HG03432 (cell line): ENCODE results near the gene SLC12A3.
"Not testable (repeated sequence)": the region's sequence is repeated elsewhere in the genome, so short reads cannot be mapped to it uniquely, and the experiment has no call there.

Experiments
- ATAC-seq: cut with Tn5 transposase; IDR thresholded peaks from one replicate; pipeline ENCODE4 v1.9.1; 2021; ENCODE audit warnings: mild to moderate bottlenecking, moderate library complexity; ENCODE audit not compliant: unreplicated experiment

SLC12A3 gene

DNA sequence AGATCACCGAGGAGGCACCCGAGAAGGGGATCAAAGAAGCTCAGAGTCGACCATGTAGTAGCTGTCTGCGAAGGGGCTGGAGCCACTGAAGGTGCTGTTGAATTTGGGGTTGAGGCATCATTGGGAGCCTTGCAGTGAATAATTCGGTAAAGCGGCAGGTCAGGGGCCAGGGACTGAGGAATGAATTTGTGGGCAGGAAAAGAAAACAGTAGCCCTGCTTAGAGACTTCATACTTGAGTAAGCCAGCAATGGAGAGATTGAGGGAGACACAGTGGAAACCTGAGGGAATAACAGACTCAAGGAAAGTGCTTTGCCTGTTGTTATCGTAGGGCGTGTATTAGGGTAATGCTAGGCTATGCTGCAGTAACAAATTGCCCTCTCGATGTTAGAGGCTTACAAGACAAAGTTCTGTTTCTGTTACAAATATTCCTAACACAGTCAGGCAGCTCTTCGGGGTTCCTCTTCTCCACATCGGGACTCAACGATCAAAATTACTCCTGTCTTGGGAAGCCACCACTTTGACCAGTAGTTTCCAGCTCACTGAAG, 53.5 kb downstream of the SLC12A3 start:
- no peak for ATAC-seq

GRCh38 chr16:56919099-56919800, 54.2 kb downstream of the SLC12A3 start:
- ATAC-seq: no peak

DNA sequence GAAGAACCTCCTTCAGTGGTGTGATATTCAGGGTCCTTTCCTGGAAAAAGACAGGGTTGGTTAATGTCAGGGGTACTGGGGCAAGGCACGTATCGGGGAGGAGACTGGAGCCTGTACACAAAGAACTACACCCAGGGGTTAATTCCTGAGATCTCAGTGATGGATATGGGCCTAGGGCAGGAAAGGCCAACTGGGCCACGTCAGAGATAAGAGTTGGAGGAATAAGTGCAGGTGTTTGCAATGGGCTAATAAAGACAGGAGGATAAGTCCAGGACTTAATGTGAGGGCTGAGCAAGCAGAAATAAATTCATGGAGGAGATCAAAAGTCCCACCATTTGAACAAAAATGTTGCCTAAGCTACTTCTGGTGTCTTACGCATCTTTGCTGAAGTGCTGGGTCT, 56.6 kb downstream of the SLC12A3 start:
- ATAC-seq: no peak

DNA sequence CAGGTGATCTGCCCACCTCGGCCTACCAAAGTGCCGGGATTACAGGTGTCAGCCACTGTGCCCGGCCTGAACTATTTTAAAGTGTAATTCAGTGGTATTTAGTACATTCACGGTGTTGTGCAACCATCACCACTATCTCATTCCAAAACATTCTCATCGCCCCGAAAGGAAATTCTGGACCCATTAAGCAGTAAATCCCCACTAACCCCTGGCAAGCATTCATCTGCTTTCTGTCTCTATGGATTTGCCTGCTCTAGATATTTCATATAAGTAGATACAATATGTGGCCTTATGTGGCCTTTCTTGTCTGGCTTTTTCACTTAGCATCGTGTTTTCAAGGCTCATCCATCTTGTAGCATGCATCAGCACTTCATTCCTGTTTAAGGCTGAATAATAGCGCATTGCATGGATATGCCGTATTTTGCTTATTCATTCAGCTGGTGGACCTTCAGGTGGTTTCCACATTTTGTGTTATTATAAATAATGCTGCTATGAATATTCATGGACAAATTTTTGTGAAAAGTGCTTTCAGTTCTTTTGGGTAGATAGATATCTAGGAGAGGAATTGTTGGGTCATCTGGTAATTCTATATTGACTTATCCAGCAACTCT, 58.6 kb downstream of the SLC12A3 start:
- ATAC-seq: no peak

DNA sequence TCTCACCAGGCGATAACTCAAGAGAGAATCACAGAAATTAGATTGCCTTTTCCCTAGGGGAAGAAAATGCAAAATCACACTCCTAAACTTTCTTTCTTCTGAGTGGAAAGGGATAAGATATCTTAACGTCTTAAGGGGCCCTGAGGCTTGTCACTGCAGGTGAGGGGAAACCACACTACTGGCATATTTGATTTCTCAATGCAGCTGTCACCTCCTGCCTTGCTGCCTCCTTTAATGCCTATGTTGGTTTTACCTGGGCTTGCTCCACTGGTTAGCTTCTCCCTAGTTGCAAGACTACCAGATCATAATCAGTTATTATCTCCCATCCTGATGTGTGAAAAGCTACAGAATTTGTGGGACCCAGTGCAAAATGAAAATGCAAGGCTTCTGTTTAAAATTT, 62.5 kb downstream of the SLC12A3 start:
- no peak for ATAC-seq

DNA sequence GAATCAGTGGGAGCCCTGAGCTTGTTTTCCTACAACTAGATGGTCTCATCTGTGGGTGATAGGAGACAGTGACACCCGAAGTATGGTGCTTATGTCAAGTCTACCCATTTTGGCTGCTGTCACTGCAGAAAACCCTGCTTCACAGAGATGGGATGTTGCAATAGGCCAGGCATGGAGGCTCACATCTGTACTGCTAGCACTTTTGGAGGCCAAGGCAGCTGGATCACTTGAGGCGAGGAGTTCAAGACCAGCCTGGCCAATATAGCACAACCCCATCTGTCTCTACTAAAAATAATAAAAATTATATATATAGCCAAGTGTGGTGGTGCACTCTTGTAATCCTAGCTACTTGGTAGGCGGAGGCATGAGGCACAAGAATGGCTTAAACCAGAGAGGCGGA, 64.6 kb downstream of the SLC12A3 start:
- no peak for ATAC-seq

- no peak for ATAC-seq
Measured at GRCh38 chr16:56930486-56931270, 65.7 kb downstream of the SLC12A3 start.

- ATAC-seq: peak; percentile 41
Measured at GRCh38 chr16:56931271-56931891, 66.4 kb downstream of the SLC12A3 start.

- peak; percentile 88 for ATAC-seq
Measured at GRCh38 chr16:56931892-56932720, 67.1 kb downstream of the SLC12A3 start, which contains the start of gene HERPUD1. HERPUD1 (plus strand) TSS chr16:56932142; CDS start chr16:56932245, 103 bp downstream.

GRCh38 chr16:56932721-56933619, 68.0 kb downstream of the SLC12A3 start:
- ATAC-seq: peak; percentile 7

- no peak for ATAC-seq
Measured at GRCh38 chr16:56933828-56934598, 69.0 kb downstream of the SLC12A3 start.

- not testable (repeated sequence) for ATAC-seq
Measured at GRCh38 chr16:56934599-56935145, 69.7 kb downstream of the SLC12A3 start.

DNA sequence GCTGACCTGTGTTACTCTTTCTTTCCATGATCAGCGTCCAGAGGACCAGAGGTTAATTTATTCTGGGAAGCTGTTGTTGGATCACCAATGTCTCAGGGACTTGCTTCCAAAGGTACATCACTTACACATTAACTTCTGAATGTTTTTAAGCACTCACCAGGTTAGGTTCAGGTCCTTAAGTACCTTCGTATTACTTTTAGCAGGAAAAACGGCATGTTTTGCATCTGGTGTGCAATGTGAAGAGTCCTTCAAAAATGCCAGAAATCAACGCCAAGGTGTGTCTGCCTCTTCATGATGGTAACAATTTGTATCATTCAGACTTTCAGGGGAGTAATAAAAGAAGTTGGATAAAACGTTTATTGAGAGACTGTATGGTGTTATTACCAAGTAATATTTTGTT, 70.2 kb downstream of the SLC12A3 start:
- no peak for ATAC-seq

GRCh38 chr16:56936491-56936890, 71.5 kb downstream of the SLC12A3 start:
- ATAC-seq: no peak

GRCh38 chr16:56936950-56937349, 71.9 kb downstream of the SLC12A3 start:
- no peak for ATAC-seq

GRCh38 chr16:56938664-56939513, 73.9 kb downstream of the SLC12A3 start:
- ATAC-seq: no peak

DNA sequence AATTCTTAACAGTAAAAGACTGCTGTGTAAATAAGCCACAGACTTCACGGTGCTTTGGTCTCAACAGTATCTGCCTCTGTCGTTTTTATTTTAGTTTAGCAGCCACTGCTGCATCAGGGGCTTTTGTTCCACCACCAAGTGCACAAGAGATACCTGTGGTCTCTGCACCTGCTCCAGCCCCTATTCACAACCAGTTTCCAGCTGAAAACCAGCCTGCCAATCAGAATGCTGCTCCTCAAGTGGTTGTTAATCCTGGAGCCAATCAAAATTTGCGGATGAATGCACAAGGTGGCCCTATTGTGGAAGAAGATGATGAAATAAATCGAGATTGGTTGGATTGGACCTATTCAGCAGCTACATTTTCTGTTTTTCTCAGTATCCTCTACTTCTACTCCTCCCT, 74.8 kb downstream of the SLC12A3 start:
- ATAC-seq: no peak
